SKM-1 treated with dmso at 0.1 percent for 144 hours (cell line): ENCODE results near the gene RGS7.
"Not testable (repeated sequence)": the region's sequence is repeated elsewhere in the genome, so short reads cannot be mapped to it uniquely, and the experiment has no call there.

Experiments
- DNase-seq: peaks from one replicate; lab custom pipeline; 2025; ENCODE audit not compliant: unreplicated experiment; lab: John Stamatoyannopoulos, UW

The RGS7 gene

DNA sequence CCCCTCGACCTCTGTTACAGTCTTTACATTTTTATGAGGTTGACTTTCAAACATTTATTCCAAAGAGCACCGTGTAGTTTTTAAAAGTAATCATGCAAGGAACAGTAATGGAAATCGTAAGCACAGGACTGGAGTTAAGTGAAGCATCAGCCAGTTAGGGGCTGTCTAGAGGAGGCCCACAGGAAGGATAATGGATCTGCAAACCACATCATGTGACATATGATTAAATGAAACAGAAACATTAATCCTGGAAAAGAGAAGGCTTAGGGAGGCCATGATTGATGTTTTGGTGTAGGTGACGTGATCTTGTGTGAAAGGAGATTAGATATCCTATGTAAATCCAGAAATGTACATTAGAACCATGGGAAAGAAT lies 25.0 kb downstream of the RGS7 start:
- DNase-seq, result no peak

DNA sequence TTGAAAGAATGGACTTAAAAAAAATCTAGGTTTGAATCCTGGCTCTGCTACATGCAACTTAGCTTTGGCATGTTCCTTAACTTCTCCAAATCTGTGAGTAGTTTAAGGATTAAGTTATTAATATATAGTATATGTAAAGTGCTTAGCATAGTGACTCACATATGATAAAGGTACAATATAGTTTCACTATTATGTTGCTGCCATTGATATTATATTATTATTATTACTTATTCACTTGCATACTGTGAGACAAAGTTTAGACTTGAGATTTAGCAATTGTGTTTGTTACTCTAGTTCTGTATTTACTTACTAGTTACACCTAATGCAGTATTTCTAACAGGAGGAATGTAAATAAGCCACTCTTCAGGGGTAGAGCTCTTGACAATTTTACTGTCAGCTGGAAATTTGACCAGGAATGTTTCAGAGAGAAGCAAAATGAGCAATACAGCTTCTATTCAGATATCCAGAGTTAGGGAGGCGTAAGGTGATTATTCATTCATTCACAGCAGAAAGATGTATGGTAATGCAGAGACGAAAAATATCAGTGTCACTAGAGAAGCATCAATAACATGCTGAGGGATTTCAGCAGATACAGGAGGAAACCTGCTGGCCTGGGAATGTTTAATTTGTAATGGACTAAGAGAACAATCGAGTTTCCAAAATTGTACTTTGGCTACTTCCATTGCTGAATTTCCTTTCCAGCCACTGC lies 25.5 kb downstream of the RGS7 start:
- DNase-seq, result no peak

DNA sequence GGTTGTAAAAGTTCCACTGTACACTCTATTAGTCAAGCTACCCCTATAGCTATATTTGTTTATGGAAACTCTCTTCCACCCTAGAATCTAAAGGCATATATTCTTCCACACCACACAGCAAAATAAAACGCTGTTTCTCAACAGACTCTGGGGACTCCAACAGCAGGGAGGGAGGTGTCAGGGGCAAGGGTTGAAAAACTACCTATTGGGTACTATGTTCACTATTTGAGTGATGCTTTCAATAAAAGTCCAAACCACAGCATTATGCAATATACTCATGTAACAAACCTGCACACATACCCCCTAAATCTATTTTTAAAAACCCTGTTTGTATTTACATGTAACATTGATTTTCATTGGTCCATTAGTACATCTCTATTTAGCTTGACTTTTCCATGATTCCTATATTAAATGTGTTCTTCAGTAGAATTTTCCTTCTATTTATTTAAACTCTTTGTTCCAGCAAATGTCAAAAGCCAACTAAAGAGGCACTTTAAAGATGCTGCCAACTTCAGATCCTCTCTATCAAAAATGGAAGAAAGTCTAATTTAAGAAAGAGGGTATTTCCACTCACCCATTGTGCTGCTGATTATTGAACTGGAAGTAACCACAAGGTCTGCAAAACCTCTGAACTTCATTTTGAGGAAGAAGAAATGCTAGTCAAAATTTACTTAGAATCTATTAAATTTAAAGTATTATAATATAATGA lies 26.2 kb downstream of the RGS7 start:
- peak; percentile 16 for DNase-seq

DNA sequence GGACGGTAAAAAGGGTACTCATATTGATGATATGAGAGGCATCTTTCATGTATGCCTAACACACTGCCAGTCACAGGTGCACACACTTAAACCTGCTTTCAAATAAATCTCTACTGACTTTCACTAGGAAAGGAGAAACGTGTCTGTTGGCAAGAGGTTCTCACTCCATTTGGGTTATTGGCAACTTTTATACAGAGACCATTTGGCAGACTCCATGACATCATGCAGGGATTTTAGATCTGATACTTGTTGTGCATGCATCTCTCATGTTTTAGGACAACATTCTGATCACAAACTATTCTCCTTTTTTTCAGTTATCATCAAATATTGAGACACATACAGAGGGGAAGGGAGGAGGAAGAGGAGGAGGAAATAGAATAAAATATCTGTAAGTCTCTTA lies 31.5 kb downstream of the RGS7 start:
- DNase-seq, result no peak

DNA sequence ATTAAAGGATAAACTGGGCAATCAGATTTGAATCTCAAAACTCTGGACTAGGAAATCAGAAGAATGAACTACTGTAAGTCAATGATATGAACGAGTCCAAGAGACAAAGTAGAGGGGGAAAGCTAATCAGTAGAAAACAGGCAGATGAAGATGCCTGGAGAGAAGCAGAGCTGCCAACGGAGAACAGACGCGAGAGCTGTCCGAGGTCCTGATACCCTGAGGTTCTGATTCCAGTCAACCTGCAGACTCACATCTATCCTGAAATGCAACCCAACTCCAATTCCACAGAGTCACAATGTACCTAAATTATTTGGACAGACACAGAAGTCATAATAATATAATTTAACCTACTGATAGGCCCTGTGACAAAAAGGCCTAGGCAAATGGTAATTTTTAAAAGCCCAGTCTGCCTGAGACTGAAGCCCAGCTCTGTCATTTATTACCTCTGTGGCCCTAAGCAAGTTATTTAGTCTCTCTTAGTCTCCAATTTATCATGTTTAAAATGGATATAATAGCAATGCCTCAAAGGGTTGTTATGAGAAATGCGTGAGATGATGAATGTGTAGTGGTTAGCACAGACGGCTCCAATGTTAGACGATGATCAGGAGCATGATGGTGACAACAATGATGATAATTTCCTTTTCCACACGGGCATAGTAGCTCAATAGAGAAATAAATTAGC lies 33.4 kb downstream of the RGS7 start:
- no peak for DNase-seq

DNA sequence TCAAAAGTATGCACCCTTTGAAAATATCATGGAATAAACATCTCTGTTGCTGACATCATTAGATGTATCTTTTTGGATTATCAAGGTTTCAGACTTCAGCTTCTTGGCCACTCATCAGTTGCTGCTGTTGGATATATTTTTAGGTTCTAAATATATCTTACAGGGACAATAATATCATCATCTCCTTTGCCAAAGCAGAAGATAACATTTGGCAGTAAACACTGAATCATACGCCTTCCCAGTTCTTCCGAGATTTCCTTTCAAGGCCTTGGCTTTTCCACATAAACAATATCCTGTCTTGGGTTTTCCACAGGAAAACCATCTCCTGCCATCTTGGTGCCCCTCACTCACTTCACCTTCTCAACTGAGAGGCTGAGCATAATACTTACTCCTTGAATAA lies 39.3 kb downstream of the RGS7 start:
- DNase-seq, result no peak

DNA sequence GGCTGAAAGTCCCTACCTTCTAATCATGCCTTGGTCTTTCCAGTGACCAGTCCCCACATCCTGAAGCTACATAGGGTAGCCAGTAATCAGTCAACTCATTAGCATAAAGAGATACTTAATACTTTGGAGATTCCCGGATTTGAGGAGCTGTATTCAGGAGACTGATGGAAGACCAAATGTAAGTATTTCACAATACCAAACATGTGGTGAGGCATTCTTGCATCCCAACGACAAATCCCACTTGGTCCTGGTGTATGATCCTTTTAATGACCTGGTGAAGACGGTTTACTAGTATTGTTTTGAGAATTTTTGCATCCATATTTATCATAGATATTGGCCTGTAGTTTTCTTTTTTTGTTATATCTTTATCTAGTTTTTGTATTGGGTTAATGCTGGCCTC lies 40.6 kb downstream of the RGS7 start:
- no peak for DNase-seq

DNA sequence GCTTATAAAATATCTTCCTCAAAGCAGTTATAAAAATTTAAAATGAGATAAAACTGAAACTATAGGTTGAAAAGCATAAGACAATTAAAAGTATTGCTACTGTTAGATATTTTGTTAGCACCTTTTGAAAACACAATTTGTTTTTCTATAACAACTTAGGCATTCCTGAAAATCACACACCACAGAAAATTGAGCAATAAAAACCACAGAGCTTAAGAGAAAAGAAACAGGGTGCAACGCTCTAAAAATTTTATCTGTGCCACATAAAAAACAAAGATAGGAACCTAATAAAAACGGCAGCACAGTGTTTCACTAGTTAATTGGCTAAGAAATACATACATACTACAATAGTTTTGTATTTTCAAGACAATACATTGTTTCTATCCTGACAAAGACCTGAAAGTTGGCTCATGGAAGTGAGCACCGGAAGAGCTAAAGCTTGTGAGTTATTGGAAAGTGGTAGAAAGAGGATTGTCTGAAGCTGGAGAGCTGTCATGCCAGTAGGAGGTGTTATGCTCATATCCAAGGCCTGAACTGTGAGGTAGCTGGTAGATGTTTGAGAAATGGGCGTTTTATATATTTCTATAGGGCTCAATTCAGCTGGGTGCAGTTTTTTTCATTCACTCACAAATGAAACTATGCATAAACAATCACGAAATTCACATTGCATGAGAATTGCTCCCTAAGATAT lies 45.8 kb downstream of the RGS7 start:
- no peak for DNase-seq

DNA sequence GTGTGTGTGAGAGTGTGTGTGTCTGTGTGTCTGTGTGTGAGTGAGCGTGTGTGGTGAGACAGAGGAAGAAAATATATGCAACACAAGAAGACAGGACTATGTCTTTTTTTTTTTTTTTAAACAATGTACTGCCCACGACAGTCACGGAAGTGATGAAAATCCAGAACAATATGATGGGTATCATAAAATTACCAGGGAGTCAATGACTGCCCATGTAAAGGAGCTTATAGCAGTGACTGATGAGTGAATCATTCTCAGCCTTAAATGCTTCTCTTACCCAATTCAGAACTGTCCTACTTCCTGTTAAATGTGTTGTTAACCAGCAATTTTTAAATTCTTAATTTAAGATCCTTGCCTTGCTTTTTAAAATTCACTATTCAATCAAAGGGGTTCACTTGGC lies 46.6 kb downstream of the RGS7 start:
- peak; percentile 27 for DNase-seq

DNA sequence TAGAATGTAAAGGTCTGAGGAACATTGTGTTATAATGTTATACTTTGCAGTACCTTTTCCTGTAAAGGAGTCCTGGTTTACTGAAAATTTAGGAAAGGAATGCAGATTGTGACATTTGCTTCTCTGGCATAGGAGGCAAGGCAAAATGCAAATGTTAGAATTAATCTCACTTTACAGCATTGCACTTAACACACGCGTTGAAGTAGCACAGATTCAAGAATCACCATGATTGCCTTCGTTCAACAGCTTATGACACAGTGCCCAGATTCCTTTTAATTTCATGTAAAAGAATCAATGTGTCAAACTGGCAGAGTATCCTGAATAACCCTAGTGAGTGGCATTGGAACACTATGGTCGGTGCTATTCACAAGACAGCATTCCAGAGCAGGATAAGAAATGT lies 47.4 kb downstream of the RGS7 start:
- no peak for DNase-seq

DNA sequence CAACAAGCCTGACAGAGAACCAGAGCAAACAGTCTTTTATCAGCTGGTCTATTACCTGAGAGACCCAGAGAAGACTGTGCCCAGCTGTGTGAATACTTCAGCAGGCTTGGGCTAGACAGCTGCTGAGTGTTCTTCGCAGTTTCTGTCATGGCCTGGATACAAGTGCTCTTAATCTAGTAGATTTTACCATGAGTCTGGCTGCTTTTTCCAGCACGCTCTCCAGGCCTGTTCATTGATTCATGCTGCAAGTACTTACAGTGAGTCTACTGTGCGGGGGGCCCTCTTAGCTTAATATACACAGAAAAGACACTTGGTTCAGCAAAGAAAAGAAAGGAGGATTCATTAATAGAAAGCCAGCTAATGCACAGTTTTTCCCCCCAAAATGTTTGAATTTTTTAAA lies 48.5 kb downstream of the RGS7 start:
- DNase-seq, result no peak

DNA sequence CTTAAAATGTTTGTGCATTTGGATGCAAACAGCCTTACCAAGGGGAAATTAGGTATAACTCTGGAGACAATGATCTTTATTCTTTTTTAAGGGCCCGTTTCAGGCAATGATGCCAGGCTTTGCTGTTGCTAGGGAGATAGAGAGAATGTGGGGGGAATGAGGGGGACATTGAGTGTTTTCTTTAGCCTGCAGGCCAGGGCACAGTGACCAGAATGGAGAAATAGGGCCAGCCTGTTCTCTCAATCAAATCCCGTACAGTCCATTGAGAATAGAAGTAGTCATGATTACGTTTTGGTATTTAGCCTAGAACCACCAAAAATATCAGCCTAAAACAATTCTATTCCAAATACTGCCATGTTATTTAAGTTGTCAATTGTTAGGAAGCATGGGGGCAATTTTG lies 49.0 kb downstream of the RGS7 start:
- no peak for DNase-seq

DNA sequence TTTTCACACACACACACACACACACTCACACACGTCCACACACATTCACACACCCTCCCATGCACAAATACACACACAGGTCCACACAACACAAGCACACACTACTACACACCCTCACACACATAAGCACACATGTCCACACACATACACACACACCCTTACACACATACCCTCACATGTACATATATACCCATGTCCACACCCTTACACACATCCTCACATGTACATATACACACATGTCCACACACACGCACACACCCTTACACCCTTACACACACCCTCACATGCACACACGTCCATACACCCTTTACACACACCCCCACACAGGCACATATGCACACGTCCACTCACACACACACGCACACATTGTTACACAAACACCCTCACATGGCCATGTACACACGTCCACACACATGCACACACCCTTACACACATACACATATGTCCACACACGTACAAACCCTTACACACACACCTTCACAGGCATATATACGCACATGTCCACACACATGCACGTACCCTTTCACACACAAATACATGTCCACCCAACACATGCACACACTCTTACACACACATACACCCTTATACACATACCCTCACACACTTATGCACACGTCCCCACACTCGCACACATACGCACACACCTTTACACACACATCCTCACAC lies 50.7 kb downstream of the RGS7 start:
- no peak for DNase-seq

DNA sequence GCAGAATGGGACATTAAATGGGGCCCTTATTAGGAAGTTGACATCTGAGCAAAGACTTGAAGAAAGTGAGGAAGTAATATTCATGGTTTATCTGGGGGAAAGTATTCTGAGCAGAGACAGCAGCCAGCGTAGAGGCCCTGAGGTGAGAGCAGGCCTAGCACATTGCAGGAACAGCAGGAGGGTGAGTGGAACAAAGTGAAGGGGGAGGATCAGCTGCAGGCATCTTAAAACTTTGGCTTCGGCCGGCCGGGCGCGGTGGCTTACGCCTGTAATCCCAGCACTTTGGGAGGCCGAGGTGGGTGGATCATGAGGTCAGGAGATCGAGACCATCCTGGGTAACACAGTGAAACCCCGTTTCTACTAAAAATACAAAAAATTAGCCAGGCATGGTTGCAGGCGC lies 55.0 kb downstream of the RGS7 start:
- DNase-seq, result not testable (repeated sequence)

DNA sequence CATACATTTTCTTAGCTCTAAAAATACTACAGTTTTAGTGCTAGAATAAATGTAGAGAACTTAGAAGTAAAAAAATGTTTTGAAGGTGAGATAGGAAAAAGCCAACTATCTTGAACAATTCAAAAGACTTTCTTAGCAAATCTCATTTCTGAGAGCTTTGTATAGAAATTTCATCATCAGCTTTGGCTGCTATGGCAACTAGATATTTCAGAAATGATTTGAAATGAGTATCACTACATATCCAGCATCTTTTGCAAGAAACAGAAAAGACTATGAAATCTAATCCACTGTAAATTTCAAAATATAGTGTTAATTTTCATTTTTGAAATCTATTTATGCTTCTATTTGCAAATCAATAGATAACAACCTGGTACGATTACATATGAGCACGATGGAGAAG lies 57.7 kb downstream of the RGS7 start:
- DNase-seq, result no peak

DNA sequence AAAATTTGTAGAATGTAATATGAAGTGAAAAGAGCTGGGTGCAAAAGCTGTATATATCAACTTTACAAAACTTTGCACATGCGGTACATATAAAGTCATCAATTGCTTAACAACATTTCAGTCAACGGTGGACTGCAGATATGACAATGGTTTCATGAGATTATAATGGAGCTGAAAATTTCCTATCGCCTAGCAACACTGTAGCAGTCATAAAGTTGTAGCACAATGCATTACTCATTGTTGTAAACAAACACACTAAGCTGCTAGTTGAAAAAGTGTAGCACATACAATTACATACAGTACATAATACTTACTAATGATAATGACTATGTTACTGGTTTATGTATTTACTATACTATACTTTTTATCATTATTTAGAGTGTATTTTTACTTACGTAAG lies 64.0 kb downstream of the RGS7 start:
- no peak for DNase-seq

DNA sequence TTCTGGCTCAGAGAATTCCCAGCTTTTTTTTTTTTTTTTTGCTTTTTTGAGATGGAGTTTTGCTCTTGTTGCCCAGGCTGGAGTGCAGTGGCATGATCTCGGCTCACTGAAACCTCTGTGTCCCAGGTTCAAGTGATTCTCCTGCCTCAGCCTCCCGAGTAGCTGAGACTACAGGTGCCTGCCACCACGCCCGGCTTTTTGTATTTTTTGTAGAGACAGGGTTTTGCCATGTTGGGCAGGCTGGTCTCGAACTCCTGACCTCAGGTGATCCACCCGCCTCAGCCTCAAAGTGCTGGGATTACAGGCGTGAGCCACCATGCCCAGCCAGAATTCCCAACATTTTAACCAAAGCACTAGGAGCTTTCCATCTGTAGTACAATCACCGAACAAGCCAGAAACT lies 65.5 kb downstream of the RGS7 start:
- not testable (repeated sequence) for DNase-seq

DNA sequence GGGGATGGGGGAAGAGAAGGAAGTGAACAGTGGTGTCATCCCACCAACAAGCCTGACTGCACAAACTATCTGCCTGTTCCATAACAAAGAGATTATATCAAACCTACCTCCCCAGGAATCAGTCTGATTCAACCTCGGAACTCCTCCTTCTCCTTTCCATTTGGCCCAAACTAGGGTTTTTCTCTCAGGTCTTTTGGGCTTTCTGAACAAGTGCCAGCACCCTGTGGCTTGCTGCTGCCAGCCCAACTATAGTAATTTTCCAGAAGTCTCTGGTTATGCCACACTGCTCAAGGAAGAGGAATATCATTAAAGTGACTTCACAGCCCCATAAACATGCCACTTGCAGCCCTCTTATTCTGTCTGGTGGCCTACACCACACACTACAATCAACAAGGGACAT lies 70.5 kb downstream of the RGS7 start:
- DNase-seq, result no peak

DNA sequence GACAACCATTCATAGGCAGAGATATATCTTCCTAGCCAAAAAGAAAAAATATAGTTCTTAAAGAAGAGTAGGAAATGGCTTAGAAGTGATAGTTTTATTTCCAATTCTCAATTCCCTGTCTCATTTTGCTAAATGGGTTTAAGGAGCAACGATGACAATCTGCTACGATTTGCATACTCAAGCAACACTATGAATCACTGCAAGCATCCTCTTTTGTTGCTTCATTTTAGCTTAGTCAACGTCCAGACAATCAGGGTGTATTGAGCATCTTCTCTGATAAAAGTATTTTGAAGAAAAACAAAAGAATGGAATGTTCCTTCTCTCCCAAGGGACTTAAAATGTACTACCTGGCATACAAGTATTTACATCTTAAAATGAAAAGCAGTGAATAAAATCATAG lies 80.6 kb downstream of the RGS7 start:
- no peak for DNase-seq

DNA sequence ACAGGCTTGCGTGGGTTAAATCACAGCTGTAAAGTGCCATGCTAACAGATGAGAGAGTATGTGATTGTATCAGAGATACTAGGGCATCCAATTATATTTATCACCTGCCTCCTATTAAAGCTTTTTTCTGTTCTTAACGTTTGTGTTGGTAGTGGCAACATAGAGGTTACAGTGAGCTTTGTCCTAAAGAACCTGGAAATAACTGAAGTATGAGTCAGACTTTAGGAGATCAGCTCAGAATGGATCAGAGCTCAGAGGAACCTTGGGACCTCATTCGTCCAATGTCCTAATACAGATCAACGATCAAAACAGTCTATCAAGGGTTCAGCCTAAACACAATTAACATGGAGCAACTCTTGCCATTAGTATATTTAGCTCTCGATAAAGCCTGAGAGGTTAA lies 81.0 kb downstream of the RGS7 start:
- no peak for DNase-seq

DNA sequence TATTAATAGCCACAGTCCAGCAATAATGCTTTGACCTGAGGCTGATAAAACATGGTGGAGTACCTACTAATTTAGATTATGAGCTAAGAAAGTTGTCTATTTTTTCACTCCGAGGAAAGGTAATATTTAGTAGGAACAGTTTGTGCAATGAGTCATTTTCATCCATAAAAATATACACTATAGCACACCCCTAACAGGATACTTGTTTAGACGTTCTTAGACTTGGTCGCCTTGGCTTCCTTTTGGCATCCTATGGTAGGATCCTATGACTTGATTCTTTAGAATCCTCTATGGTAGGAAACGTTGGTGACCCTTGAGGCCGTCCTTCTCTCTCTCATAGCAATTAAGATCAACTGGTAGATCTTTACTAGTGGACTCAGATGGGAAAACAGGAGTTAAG lies 81.8 kb downstream of the RGS7 start:
- no peak for DNase-seq
